GM12873 (cell line): Measurements from ENCODE around the gene TEFM.

ENCODE experiments used
- TF ChIP-seq, protein P1 (sequence below): IDR thresholded peaks from 2 replicates; pipeline ENCODE4 v1.5.1; 2012; ENCODE audit warnings: low read depth, mild to moderate bottlenecking, moderate library complexity, low read length, control low read depth; ENCODE audit not compliant: insufficient read depth; ENCODE audit errors: missing control alignments

The TEFM gene

GRCh38 chr17:30869005-30869404 lies 37.0 kb downstream of the TEFM start:
- TF ChIP-seq, protein P1, sequence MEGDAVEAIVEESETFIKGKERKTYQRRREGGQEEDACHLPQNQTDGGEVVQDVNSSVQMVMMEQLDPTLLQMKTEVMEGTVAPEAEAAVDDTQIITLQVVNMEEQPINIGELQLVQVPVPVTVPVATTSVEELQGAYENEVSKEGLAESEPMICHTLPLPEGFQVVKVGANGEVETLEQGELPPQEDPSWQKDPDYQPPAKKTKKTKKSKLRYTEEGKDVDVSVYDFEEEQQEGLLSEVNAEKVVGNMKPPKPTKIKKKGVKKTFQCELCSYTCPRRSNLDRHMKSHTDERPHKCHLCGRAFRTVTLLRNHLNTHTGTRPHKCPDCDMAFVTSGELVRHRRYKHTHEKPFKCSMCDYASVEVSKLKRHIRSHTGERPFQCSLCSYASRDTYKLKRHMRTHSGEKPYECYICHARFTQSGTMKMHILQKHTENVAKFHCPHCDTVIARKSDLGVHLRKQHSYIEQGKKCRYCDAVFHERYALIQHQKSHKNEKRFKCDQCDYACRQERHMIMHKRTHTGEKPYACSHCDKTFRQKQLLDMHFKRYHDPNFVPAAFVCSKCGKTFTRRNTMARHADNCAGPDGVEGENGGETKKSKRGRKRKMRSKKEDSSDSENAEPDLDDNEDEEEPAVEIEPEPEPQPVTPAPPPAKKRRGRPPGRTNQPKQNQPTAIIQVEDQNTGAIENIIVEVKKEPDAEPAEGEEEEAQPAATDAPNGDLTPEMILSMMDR: no peak

DNA sequence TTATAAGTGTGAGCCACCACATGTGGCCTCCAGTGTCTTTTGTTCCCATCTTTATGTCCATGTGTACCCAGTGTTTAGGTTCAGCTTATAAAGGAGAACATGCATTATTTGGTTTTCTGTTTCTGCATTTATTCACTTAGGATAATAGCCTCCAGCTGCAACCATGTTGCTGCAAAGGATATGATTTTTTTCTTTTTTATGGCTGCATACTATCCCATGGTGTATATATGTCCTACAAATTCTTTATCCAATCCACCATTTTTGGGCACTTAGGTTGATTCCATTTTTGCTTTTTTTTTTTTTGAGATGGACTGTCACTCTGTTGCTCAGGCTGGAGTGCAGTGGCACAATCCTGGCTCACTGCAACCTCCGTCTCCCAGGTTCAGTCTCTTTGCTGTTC lies 41.4 kb downstream of the TEFM start:
- TF ChIP-seq, protein P1: no peak

- TF ChIP-seq, protein P1: no peak
Observed at GRCh38 chr17:30858556-30859250, 47.3 kb downstream of the TEFM start.

DNA sequence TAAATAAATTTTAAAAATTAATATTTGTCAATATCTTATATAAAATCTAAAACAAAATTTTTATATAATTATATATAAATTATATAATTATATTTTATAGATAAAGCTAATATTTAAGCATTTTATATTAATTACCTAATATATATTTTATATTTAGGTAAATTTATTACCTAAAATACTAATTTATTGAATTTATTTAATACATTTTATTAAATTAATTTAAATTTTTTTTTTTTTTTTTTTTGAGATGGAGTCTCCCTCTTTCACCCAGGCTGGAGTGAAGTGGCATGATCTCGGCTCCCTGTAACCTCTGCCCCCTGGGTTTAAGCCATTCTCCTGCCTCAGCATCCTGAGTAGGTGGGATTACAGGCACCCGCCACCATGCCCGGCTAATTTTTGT lies 51.9 kb downstream of the TEFM start:
- TF ChIP-seq, protein P1: no peak
